Lower leg skin (tissue), 3 donors: Measurements from ENCODE around the gene C12orf54.

Experiments used
- CTCF ChIP-seq, 3 donors: fragments of 450-650 bp; IDR thresholded peaks; one replicate each; pipeline ENCODE4 v1.5.1; 2016; ENCODE audit warnings: antibody characterized with exemption in 3 of 3, mild to moderate bottlenecking in 3 of 3, moderate library complexity in 2 of 3
- POLR2A ChIP-seq, 2 donors: fragments of 450-650 bp; IDR thresholded peaks; one replicate each; pipeline ENCODE4 v1.6.1; 2016 to 2017; ENCODE audit warnings: antibody characterized with exemption in 2 of 2, mild to moderate bottlenecking in 1 of 2, moderate library complexity in 1 of 2

- no peak for TF ChIP-seq POLR2A (IDR thresholded peaks at IDR 0.05)
- no peak for TF ChIP-seq CTCF (IDR thresholded peaks at IDR 0.05)
Measured at GRCh38 chr12:48489012-48489411, 6.7 kb downstream of the C12orf54 start.
